HCT116 (cell line): Measurements from ENCODE around the gene INPP4A. TPM values are rescaled to one million over a fixed set of nuclear protein-coding genes. Genes with fewer than 3 reads are reported as not detected.

ENCODE experiments used
- ATAC-seq: fragments of 200-7000 bp; cut with Tn5 transposase; 2 replicates; pipeline ENCODE4 v1.9.1; 2020; ENCODE audit warnings: mild to moderate bottlenecking, moderate library complexity
- BruUV-seq: library from RNA; stranded (reverse); fragments of 400-500 nt; replicated peaks from 2 replicates; lab custom pipeline; 2021; lab: Mats Ljungman, UMichigan
- CTCF ChIA-PET: fragments of 300-600 bp; sonication (Branson Sonifier 250); formaldehyde crosslinking; loops from one replicate; lab custom pipeline; 2021; ENCODE audit warnings: antibody characterized with exemption; lab: Charles Lee
- POLR2A ChIA-PET: fragments of 300-600, 350-600 bp; sonication (Branson Sonifier 250); formaldehyde crosslinking; loops from one replicate; lab custom pipeline; 2021; ENCODE audit warnings: antibody characterized with exemption; lab: Charles Lee
- RAD21 ChIA-PET, 2 experiments: fragments of 300-600 bp; sonication (Branson Sonifier 250); formaldehyde crosslinking; loops; one replicate each; lab custom pipeline; 2023; ENCODE audit warnings: low total read pairs in 2 of 2; ENCODE audit not compliant: uncharacterized antibody in 2 of 2, unreplicated experiment in 2 of 2, low non-redundant PET in 1 of 2; lab: Charles Lee
- DNase-seq: peaks from one replicate; pipeline ENCODE4 v3.0.0-alpha.2; 2010; ENCODE audit warnings: low read depth, low spot score
- H2AFZ ChIP-seq: fragments of 200-600 bp; shearing (Covaris generic), sonication (generic); 2 replicates; pipeline ENCODE4 v1.6.1; 2017; ENCODE audit warnings: low read depth, mixed run types, mixed read lengths, antibody characterized with exemption, low read length; ENCODE audit not compliant: poor library complexity, severe bottlenecking
- H3K27ac ChIP-seq: 2 replicates; pipeline ENCODE4 v1.5.1; 2012; ENCODE audit warnings: low read depth, low read length
- H3K27me3 ChIP-seq: fragments of 200-600 bp; sonication (generic); 2 replicates; pipeline ENCODE4 v1.6.1; 2016; ENCODE audit warnings: mixed run types, low read length, mixed read lengths; ENCODE audit not compliant: insufficient read depth
- H3K36me3 ChIP-seq, 2 experiments: fragments of 200-500 bp in 1 of 2; fragments of 200-600 bp in 1 of 2; sonication (Bioruptor generic) in 1 of 2; sonication (generic) in 1 of 2; 2 replicates each; pipeline versions ENCODE4 v1.5.1 to v1.6.1; 2014 to 2016; ENCODE audit warnings: low read length in 2 of 2, inconsistent platforms in 1 of 2, mixed read lengths in 1 of 2, mixed run types in 1 of 2; ENCODE audit not compliant: insufficient read depth in 2 of 2, control insufficient read depth in 1 of 2
- H3K4me1 ChIP-seq, 2 experiments: fragments of 200-600 bp in 1 of 2; sonication (generic) in 1 of 2; 2 replicates each; pipeline versions ENCODE4 v1.5.1 to v1.6.1; 2012 to 2017; ENCODE audit warnings: low read length in 2 of 2, inconsistent platforms in 1 of 2, mild to moderate bottlenecking in 1 of 2, mixed read lengths in 1 of 2, mixed run types in 1 of 2, moderate library complexity in 1 of 2; ENCODE audit not compliant: insufficient read depth in 2 of 2, control insufficient read depth in 1 of 2
- H3K4me2 ChIP-seq: fragments of 200-600 bp; sonication (generic); 2 replicates; pipeline ENCODE4 v1.6.1; 2017; ENCODE audit warnings: mixed run types, low read length, mixed read lengths
- H3K4me3 ChIP-seq, 2 experiments: fragments of 200-600 bp in 1 of 2; sonication (generic) in 1 of 2; replicated peaks in 1 of 2; 2 replicates each; pipeline ENCODE4 v1.5.1; 2011 to 2016; ENCODE audit warnings: low read length in 2 of 2, control low read depth in 1 of 2, low read depth in 1 of 2, mild to moderate bottlenecking in 1 of 2, mixed read lengths in 1 of 2, mixed run types in 1 of 2
- H3K79me2 ChIP-seq: fragments of 200-600 bp; sonication (generic); 2 replicates; pipeline ENCODE4 v1.6.1; 2017; ENCODE audit warnings: mild to moderate bottlenecking, mixed run types, low read length, moderate library complexity, mixed read lengths; ENCODE audit not compliant: insufficient read depth
- H3K9ac ChIP-seq: fragments of 200-600 bp; sonication (generic); 2 replicates; pipeline ENCODE4 v1.6.1; 2016; ENCODE audit warnings: low read length, mixed read lengths
- H3K9me2 ChIP-seq: fragments of 200-600 bp; sonication (generic), shearing (Covaris generic); 2 replicates; pipeline ENCODE4 v1.6.1; 2017; ENCODE audit warnings: mixed run types, mild to moderate bottlenecking, moderate library complexity; ENCODE audit not compliant: insufficient read depth
- H3K9me3 ChIP-seq, 2 experiments: fragments of 200-500 bp in 1 of 2; fragments of 200-600 bp in 1 of 2; sonication (Bioruptor generic) in 1 of 2; sonication (generic) in 1 of 2; 2 replicates each; pipeline ENCODE4 v1.6.1; 2014 to 2017; ENCODE audit warnings: low read length in 2 of 2, mixed read lengths in 2 of 2, inconsistent platforms in 1 of 2, low read depth in 1 of 2, mild to moderate bottlenecking in 1 of 2, mixed run types in 1 of 2, moderate library complexity in 1 of 2; ENCODE audit not compliant: control insufficient read depth in 1 of 2, insufficient read depth in 1 of 2
- H4K20me1 ChIP-seq: fragments of 200-600 bp; sonication (generic), shearing (Covaris generic); 2 replicates; pipeline ENCODE4 v1.6.1; 2017; ENCODE audit warnings: mixed run types, mild to moderate bottlenecking, moderate library complexity; ENCODE audit not compliant: insufficient read depth
- CBX3 ChIP-seq: IDR thresholded peaks from 2 replicates; pipeline ENCODE4 v1.6.1; 2012; ENCODE audit warnings: low read depth
- CEBPB ChIP-seq: IDR thresholded peaks from 2 replicates; pipeline ENCODE4 v1.6.1; 2012; ENCODE audit warnings: low read depth
- EGR1 ChIP-seq: IDR thresholded peaks from 2 replicates; pipeline ENCODE4 v1.6.1; 2012; ENCODE audit warnings: low read depth
- ELF1 ChIP-seq: IDR thresholded peaks from 2 replicates; pipeline ENCODE4 v1.6.1; 2012; ENCODE audit warnings: low read depth, borderline replicate concordance
- EZH2phosphoT487 ChIP-seq: fragments of 200-600 bp; IDR thresholded peaks from 2 replicates; pipeline ENCODE4 v1.6.1; 2018; ENCODE audit warnings: antibody characterized with exemption, borderline replicate concordance
- JUND ChIP-seq: IDR thresholded peaks from 2 replicates; pipeline ENCODE4 v1.6.1; 2012
- POLR2A ChIP-seq: IDR thresholded peaks from 2 replicates; pipeline ENCODE4 v1.7.0; 2011; ENCODE audit warnings: borderline replicate concordance; ENCODE audit not compliant: insufficient read depth, insufficient read length; ENCODE audit errors: extremely low read depth
- POLR2AphosphoS5 ChIP-seq: IDR thresholded peaks from 2 replicates; pipeline ENCODE4 v1.6.1; 2011; ENCODE audit warnings: mild to moderate bottlenecking, low read depth, low read length, moderate library complexity
- SIN3A ChIP-seq: IDR thresholded peaks from 2 replicates; pipeline ENCODE4 v1.6.1; 2012; ENCODE audit warnings: low read depth
- SP1 ChIP-seq: IDR thresholded peaks from 2 replicates; pipeline ENCODE4 v1.6.1; 2012; ENCODE audit warnings: low read depth
- TCF7L2 ChIP-seq: IDR thresholded peaks from 2 replicates; pipeline ENCODE4 v1.7.0; 2011; ENCODE audit warnings: borderline replicate concordance, inconsistent platforms; ENCODE audit not compliant: insufficient read depth, insufficient read length; ENCODE audit errors: extremely low read depth
- YY1 ChIP-seq: IDR thresholded peaks from 2 replicates; pipeline ENCODE4 v1.6.1; 2011; ENCODE audit warnings: low read length, low read depth, moderate library complexity, mild to moderate bottlenecking; ENCODE audit not compliant: insufficient replicate concordance; ENCODE audit errors: extremely low read depth
- ZFX ChIP-seq: fragments of 450-650 bp; IDR thresholded peaks from 2 replicates; pipeline ENCODE4 v1.6.1; 2017
- ZNF274 ChIP-seq: fragments of 200-500 bp; sonication (Bioruptor generic); IDR thresholded peaks from 2 replicates; pipeline ENCODE4 v1.6.1; 2014; ENCODE audit warnings: mild to moderate bottlenecking, low read depth, low read length, inconsistent platforms
- intact Hi-C: fragments of 100-400 bp; cut with micrococcal nuclease; formaldehyde crosslinking; loops from 2 replicates; pipeline ENCODE4 v1.10.0; 2022
- total RNA-seq: library from RNA; stranded (reverse); gene quantifications from one replicate; pipeline ENCODE4 v1.2.1, GENCODE V29; 2021; ENCODE audit not compliant: unreplicated experiment
- TF ChIP-seq, protein P1 (sequence below): IDR thresholded peaks from 2 replicates; pipeline ENCODE4 v1.6.1; 2011; ENCODE audit warnings: mild to moderate bottlenecking, low read length, moderate library complexity; ENCODE audit not compliant: insufficient replicate concordance; ENCODE audit errors: extremely low read depth
- TF ChIP-seq, protein P2 (sequence below), 3 experiments: fragments of 200-600 bp in 1 of 3; sonication (generic) in 1 of 3; IDR thresholded peaks in 2 of 3; conservative IDR thresholded peaks in 1 of 3; 2 replicates each; pipeline ENCODE4 v1.5.1; 2012 to 2017; ENCODE audit warnings: low read depth in 2 of 3, low read length in 2 of 3, antibody characterized with exemption in 1 of 3, borderline replicate concordance in 1 of 3, control low read depth in 1 of 3, mild to moderate bottlenecking in 1 of 3, mixed read lengths in 1 of 3, mixed run types in 1 of 3, moderate library complexity in 1 of 3; ENCODE audit not compliant: insufficient read depth in 1 of 3
- TF ChIP-seq, protein P3 (sequence below): IDR thresholded peaks from 2 replicates; pipeline ENCODE4 v1.6.1; 2012

The INPP4A gene
- total RNA-seq, 1 experiment from 2014 or later = 18.5 TPM

DNA sequence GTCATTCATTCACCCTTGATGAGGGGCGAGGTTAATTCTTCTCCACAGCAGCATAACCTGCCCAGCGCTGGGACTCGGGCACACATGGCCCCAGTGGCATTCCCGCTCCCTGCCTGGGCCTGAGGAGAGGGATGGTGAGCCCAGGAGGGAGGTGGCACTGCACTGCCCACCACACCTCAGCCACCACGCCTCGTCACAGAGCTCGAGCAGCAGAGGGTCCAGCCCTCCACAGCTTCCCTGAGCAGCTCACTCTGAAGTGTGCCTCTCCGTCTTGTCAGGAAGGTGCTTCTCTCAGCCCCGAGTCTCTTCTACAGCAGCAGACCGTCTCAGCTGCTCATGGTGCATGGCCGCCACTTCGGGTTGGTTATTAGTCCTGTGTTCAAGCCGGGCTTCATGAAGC lies 128.8 kb downstream of the INPP4A start:
- ATAC-seq (no peak), DNase-seq (no peak)
- H2AFZ ChIP-seq = no peak overlapping the region
- no peak overlapping the region for H3K9ac ChIP-seq
- ChIA-PET CTCF (no interaction called here), POLR2A (no interaction called here), RAD21 (no interaction called here)
- no peak for TF ChIP-seq JUND
- no peaks in the 10 kb centered on the region for H4K20me1 ChIP-seq
- H3K4me2 ChIP-seq = no peak overlapping the region
- intact Hi-C loops = no loop called here
- no peaks in the 10 kb centered on the region for H3K4me1 ChIP-seq
- H3K27ac ChIP-seq = no peak overlapping the region
- no peaks in the 10 kb centered on the region for H3K9me3 ChIP-seq
- no peaks in the 10 kb centered on the region for H3K27me3 ChIP-seq
- no peak overlapping the region for H3K4me3 ChIP-seq
- no peaks in the 10 kb centered on the region for H3K79me2 ChIP-seq
- H3K9me2 ChIP-seq = no peaks in the 10 kb centered on the region
- BruUV-seq = no TSS peak
- H3K36me3 ChIP-seq = peaks cover 0 to 7% of the 10 kb centered on the region in 2 experiments; a peak in 1 of 4 replicates

DNA sequence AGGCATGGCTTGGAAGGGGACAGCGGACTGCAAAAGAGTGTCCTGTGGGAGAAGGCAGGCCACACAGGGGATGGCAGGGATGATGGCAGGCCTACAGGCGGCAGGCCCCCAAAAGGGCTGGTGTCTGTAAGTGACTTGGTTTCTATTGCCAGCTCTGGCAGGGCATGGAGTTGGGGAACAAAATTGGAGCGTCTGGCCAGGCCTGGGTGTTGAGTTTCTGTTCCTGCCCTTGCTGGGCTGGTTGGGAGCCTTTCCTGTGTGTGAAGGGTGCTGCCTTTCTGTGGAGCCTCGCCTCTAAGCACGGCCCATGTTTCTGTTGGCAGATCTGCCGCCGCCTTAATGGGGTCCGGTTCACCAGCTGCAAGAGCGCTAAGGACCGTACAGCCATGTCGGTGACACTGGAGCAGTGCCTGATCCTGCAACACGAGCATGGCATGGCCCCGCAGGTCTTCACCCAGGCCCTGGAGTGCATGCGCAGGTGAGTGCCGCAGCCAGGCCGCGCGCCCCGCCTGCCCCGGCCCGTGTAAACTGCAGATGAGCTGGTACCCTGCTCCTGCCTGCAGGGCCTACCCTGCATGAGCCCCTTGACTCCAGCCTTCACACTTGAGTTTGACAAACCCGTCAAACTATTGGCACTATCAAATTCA lies 132.1 kb downstream of the INPP4A start:
- RAD21 ChIA-PET = no interaction called here
- TF ChIP-seq, protein P1, sequence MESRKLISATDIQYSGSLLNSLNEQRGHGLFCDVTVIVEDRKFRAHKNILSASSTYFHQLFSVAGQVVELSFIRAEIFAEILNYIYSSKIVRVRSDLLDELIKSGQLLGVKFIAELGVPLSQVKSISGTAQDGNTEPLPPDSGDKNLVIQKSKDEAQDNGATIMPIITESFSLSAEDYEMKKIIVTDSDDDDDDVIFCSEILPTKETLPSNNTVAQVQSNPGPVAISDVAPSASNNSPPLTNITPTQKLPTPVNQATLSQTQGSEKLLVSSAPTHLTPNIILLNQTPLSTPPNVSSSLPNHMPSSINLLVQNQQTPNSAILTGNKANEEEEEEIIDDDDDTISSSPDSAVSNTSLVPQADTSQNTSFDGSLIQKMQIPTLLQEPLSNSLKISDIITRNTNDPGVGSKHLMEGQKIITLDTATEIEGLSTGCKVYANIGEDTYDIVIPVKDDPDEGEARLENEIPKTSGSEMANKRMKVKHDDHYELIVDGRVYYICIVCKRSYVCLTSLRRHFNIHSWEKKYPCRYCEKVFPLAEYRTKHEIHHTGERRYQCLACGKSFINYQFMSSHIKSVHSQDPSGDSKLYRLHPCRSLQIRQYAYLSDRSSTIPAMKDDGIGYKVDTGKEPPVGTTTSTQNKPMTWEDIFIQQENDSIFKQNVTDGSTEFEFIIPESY = no peak
- TF ChIP-seq, protein P2, sequence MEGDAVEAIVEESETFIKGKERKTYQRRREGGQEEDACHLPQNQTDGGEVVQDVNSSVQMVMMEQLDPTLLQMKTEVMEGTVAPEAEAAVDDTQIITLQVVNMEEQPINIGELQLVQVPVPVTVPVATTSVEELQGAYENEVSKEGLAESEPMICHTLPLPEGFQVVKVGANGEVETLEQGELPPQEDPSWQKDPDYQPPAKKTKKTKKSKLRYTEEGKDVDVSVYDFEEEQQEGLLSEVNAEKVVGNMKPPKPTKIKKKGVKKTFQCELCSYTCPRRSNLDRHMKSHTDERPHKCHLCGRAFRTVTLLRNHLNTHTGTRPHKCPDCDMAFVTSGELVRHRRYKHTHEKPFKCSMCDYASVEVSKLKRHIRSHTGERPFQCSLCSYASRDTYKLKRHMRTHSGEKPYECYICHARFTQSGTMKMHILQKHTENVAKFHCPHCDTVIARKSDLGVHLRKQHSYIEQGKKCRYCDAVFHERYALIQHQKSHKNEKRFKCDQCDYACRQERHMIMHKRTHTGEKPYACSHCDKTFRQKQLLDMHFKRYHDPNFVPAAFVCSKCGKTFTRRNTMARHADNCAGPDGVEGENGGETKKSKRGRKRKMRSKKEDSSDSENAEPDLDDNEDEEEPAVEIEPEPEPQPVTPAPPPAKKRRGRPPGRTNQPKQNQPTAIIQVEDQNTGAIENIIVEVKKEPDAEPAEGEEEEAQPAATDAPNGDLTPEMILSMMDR (IDR thresholded peaks at IDR 0.05 in 2 of 3, conservative IDR thresholded peaks at IDR 0.05 in 1 of 3; ENCODE audit: borderline replicate concordance in 1 of 3, insufficient read depth in 1 of 3, low read depth in 2 of 3, low read length in 2 of 3) = no peak
- TF ChIP-seq POLR2A (no peak), SP1 (no peak), JUND (no peak), YY1 (no peak), CEBPB (no peak), TCF7L2 (no peak), EGR1 (no peak), EZH2phosphoT487 (no peak), ZNF274 (no peak), ELF1 (no peak), POLR2AphosphoS5 (no peak), CBX3 (no peak), ZFX (no peak), SIN3A (no peak)
- TF ChIP-seq, protein P3, sequence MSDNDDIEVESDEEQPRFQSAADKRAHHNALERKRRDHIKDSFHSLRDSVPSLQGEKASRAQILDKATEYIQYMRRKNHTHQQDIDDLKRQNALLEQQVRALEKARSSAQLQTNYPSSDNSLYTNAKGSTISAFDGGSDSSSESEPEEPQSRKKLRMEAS = no peak

More for the DNA sequence above, 132.1 kb downstream of the INPP4A start:
- H3K4me1 ChIP-seq = no peaks in the 10 kb centered on the region
- no peak for DNase-seq
- intact Hi-C loops = no loop called here
- H3K27me3 ChIP-seq = no peaks in the 10 kb centered on the region
- H3K4me3 ChIP-seq = no peak overlapping the region
- H3K9me3 ChIP-seq = no peaks in the 10 kb centered on the region
- no peak overlapping the region for H3K9ac ChIP-seq
- H3K9me2 ChIP-seq = no peaks in the 10 kb centered on the region
- no peak overlapping the region for H2AFZ ChIP-seq
- H3K27ac ChIP-seq = no peak overlapping the region
- no peaks in the 10 kb centered on the region for H4K20me1 ChIP-seq
- H3K36me3 ChIP-seq = no peaks in the 10 kb centered on the region
- ChIA-PET POLR2A (no interaction called here), CTCF (interaction anchor here (1.2 kb wide), 1 partner anchor 10 kb away, joined by 3 read pairs; no protein-coding TSS in a partner anchor)
- no peak for ATAC-seq
- no peaks in the 10 kb centered on the region for H3K79me2 ChIP-seq
- BruUV-seq = no TSS peak
- no peak overlapping the region for H3K4me2 ChIP-seq
